ENCODE results near the gene TSPAN11.

DNA sequence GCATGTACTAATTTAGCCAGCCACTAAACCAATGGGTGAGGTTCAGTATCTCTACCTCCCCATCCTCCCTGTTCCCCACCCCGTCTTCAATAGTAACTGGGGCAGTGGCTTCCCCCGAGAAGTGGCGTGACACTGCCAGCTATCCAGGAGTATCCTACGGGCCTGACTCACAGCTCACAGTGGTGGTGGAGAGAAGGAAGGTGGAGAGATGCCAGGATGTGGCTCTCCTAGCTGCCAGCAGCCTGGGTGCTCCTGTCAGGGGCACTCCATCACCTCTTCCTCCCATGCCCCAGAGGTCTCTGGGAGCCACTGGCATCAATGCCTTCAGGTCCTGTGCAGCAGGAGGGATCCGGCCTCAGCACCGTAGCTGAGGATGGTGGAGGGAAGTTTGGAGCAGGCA, 49.0 kb downstream of the TSPAN11 start:
- no peak for TF ChIP-seq PKNOX1 (IDR thresholded peaks at IDR 0.05)
- no peak for TF ChIP-seq TARDBP (IDR thresholded peaks at IDR 0.05)
- no peak for TF ChIP-seq SP1 (IDR thresholded peaks at IDR 0.05)
- no peak for TF ChIP-seq L3MBTL2 (conservative IDR thresholded peaks at IDR 0.05)
- TF ChIP-seq BHLHE40 (IDR thresholded peaks at IDR 0.05; ENCODE audit: borderline replicate concordance), result no peak
- TF ChIP-seq SUZ12 (IDR thresholded peaks at IDR 0.05), result no peak
- TF ChIP-seq FOXA1 (IDR thresholded peaks at IDR 0.05), result no peak
- TF ChIP-seq ZNF384 (IDR thresholded peaks at IDR 0.05), result no peak
- TF ChIP-seq FOXM1 (IDR thresholded peaks at IDR 0.05; ENCODE audit: borderline replicate concordance), result no peak
- TF ChIP-seq LEF1 (IDR thresholded peaks at IDR 0.05; ENCODE audit: borderline replicate concordance), result no peak
- TF ChIP-seq ELF4 (IDR thresholded peaks at IDR 0.05), result no peak
- TF ChIP-seq NFRKB (IDR thresholded peaks at IDR 0.05), result no peak
- TF ChIP-seq ARNT (IDR thresholded peaks at IDR 0.05), result no peak

Data from HEK293T (cell line).